ENCODE results near the gene LYRM2.

DNA sequence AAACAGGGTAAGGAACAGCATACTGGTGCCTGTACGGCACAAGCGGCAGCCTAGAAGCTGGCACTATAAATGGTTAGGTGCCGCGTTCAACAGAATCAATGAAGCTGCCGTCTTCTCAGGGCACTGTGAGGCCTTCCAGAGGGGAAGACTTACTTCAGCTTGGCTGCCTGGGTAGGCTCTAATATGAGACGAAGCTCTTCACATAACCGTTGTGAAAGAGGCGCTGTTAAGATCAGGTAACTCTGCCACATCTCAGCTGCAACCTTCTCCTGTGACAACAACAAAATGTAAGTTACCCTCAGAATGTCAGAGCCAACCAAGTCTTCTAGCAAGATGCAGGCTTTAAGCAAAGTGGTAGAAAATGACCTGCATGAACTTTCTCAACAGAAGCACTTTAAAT lies 12.0 kb upstream of the LYRM2 start:
- TF ChIP-seq, protein P1, sequence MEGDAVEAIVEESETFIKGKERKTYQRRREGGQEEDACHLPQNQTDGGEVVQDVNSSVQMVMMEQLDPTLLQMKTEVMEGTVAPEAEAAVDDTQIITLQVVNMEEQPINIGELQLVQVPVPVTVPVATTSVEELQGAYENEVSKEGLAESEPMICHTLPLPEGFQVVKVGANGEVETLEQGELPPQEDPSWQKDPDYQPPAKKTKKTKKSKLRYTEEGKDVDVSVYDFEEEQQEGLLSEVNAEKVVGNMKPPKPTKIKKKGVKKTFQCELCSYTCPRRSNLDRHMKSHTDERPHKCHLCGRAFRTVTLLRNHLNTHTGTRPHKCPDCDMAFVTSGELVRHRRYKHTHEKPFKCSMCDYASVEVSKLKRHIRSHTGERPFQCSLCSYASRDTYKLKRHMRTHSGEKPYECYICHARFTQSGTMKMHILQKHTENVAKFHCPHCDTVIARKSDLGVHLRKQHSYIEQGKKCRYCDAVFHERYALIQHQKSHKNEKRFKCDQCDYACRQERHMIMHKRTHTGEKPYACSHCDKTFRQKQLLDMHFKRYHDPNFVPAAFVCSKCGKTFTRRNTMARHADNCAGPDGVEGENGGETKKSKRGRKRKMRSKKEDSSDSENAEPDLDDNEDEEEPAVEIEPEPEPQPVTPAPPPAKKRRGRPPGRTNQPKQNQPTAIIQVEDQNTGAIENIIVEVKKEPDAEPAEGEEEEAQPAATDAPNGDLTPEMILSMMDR (IDR thresholded peaks at IDR 0.05 in 2 of 3, conservative IDR thresholded peaks at IDR 0.05 in 1 of 3; ENCODE audit: insufficient read depth in 2 of 3, low read depth in 1 of 3, low read length in 3 of 3), result no peak
- no peak for TF ChIP-seq FOXM1 (IDR thresholded peaks at IDR 0.05; ENCODE audit: low read depth)
- TF ChIP-seq FOXM1 (CRISPR knock-in tag; IDR thresholded peaks at IDR 0.05; ENCODE audit: low read depth), result no peak
- no peak for TF ChIP-seq SRSF1 (IDR thresholded peaks at IDR 0.05; ENCODE audit: low read depth, low read length)
- no peak for TF ChIP-seq HMG20A (CRISPR knock-in tag; conservative IDR thresholded peaks at IDR 0.05)
- TF ChIP-seq MYC (IDR thresholded peaks at IDR 0.05; ENCODE audit: low read depth, low read length), result no peak
- TF ChIP-seq MYC (CRISPR knock-in tag; IDR thresholded peaks at IDR 0.05; ENCODE audit: borderline replicate concordance, low read depth), result no peak

All from K562 (cell line).